ENCODE measurements around the gene SEMA5B. TPM values are rescaled to one million over a fixed set of nuclear protein-coding genes. Genes with fewer than 3 reads are reported as not detected.

SEMA5B gene
- total RNA-seq, 1 experiment from 2014 or later: not detected

DNA sequence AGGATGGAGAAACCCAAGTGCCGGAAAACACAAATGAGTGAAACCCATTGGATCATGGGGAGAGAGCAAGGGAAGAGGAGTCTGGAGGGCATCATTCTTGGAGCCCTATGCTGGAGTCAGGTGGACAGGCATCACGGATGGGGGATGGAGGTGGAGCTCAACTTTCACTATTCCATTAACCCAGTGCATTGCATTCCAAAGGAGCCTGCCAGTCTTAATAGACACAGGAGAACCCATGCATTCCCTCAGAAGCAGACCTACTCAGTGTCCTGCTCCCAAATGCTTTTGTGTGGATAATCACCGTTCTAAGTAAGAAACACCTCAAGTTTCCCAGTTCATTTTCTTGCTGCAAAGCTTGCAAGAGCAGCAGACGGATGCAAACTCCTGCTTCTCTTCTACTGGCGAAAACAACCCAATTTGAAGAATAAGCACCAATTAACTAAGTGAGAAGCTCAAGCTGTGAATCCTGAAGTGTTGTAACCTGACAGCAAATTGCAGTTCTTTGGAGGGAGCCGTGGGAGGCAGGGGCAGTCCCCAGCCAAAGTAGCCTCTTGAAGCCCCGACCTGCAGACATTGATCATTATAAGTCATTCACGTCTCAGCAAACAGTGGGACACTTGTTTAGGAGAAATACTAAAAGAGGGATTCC, 25.3 kb downstream of the SEMA5B start:
- CTCF ChIA-PET: interaction anchor here (0.6 kb wide), 1 partner anchor 502 kb away, joined by 3 read pairs; no protein-coding TSS in a partner anchor
- no peak for DNase-seq
- Mint-ChIP-seq H3K27me3 (ENCODE audit: unreplicated experiment) (peaks cover 90% of the 10 kb centered on the region), H3K9me3 (ENCODE audit: low read depth, unreplicated experiment) (no peaks in the 10 kb centered on the region), H3K4me1 (ENCODE audit: low read depth, unreplicated experiment) (no peaks in the 10 kb centered on the region), H3K36me3 (ENCODE audit: insufficient read depth, unreplicated experiment) (no peaks in the 10 kb centered on the region), H3K4me3 (ENCODE audit: low read depth, unreplicated experiment) (no peak overlapping the region), H3K27ac (ENCODE audit: unreplicated experiment) (no peak overlapping the region)
- TF ChIP-seq, protein P1, sequence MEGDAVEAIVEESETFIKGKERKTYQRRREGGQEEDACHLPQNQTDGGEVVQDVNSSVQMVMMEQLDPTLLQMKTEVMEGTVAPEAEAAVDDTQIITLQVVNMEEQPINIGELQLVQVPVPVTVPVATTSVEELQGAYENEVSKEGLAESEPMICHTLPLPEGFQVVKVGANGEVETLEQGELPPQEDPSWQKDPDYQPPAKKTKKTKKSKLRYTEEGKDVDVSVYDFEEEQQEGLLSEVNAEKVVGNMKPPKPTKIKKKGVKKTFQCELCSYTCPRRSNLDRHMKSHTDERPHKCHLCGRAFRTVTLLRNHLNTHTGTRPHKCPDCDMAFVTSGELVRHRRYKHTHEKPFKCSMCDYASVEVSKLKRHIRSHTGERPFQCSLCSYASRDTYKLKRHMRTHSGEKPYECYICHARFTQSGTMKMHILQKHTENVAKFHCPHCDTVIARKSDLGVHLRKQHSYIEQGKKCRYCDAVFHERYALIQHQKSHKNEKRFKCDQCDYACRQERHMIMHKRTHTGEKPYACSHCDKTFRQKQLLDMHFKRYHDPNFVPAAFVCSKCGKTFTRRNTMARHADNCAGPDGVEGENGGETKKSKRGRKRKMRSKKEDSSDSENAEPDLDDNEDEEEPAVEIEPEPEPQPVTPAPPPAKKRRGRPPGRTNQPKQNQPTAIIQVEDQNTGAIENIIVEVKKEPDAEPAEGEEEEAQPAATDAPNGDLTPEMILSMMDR (IDR thresholded peaks at IDR 0.05; ENCODE audit: unreplicated experiment): no peak
- intact Hi-C loops (cut with micrococcal nuclease; ENCODE audit: unreplicated experiment): no loop called here
- BruUV-seq (replicated peaks): no TSS peak

DNA sequence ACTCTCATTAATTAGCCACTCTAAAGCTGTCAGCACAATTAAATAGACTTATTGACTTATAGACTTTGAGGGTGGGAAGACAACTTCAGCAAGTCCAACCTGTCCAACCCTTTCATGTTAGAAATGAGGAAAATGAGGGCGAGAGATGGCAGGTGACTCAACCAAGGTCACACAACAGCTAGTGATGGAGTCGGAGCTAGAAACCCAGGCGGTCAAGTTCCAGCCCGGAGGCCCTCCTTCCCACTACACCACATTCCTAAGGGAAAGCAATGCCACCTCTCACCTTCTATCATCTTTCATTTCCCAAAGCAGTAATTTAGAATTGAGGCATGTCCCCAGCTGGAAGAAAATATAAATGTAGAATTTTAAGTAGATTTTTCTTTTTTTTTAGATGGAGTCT, 28.7 kb downstream of the SEMA5B start:
- intact Hi-C loops (cut with micrococcal nuclease; ENCODE audit: unreplicated experiment): no loop called here
- TF ChIP-seq, protein P1 (IDR thresholded peaks at IDR 0.05; ENCODE audit: unreplicated experiment): no peak
- no TSS peak for BruUV-seq (replicated peaks)
- H3K27me3 Mint-ChIP-seq (ENCODE audit: unreplicated experiment): peaks cover 95% of the 10 kb centered on the region
- no peak overlapping the region for H3K27ac Mint-ChIP-seq (ENCODE audit: unreplicated experiment)
- H3K9me3 Mint-ChIP-seq (ENCODE audit: low read depth, unreplicated experiment): no peaks in the 10 kb centered on the region
- CTCF ChIA-PET: no interaction called here
- H3K4me1 Mint-ChIP-seq (ENCODE audit: low read depth, unreplicated experiment): no peaks in the 10 kb centered on the region
- H3K36me3 Mint-ChIP-seq (ENCODE audit: insufficient read depth, unreplicated experiment): no peaks in the 10 kb centered on the region
- H3K4me3 Mint-ChIP-seq (ENCODE audit: low read depth, unreplicated experiment): no peak overlapping the region
- no peak for DNase-seq

DNA sequence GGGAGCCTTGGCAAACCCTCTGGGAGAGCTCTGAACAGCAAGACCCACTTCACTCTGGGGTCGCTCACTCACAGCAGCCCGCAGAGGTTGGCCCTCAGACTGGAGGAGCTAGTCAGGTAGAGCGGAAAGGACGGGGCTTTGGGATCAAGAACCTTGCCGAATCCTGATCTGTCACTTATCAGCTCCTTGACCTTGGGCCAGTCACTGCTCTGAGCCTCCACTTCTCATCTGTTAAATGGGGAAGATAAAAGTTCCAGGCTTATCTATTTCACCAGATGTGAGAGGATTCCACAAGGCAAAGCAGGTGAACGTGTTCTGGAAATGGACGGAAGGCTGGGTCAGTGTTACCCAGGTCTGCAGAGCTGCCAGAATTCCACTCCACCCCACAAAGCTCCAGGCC, 29.4 kb downstream of the SEMA5B start:
- no peak for DNase-seq
- intact Hi-C loops (cut with micrococcal nuclease; ENCODE audit: unreplicated experiment): no loop called here
- H3K27me3 Mint-ChIP-seq (ENCODE audit: unreplicated experiment): peaks cover 96% of the 10 kb centered on the region
- no peaks in the 10 kb centered on the region for H3K4me1 Mint-ChIP-seq (ENCODE audit: low read depth, unreplicated experiment)
- H3K27ac Mint-ChIP-seq (ENCODE audit: unreplicated experiment): no peak overlapping the region
- no peaks in the 10 kb centered on the region for H3K36me3 Mint-ChIP-seq (ENCODE audit: insufficient read depth, unreplicated experiment)
- CTCF ChIA-PET: interaction anchor here (0.5 kb wide), 1 partner anchor 356 kb away, joined by 6 read pairs; no protein-coding TSS in a partner anchor
- BruUV-seq (replicated peaks): no TSS peak
- H3K9me3 Mint-ChIP-seq (ENCODE audit: low read depth, unreplicated experiment): no peaks in the 10 kb centered on the region
- no peak overlapping the region for H3K4me3 Mint-ChIP-seq (ENCODE audit: low read depth, unreplicated experiment)
- TF ChIP-seq, protein P1 (IDR thresholded peaks at IDR 0.05; ENCODE audit: unreplicated experiment): no peak

DNA sequence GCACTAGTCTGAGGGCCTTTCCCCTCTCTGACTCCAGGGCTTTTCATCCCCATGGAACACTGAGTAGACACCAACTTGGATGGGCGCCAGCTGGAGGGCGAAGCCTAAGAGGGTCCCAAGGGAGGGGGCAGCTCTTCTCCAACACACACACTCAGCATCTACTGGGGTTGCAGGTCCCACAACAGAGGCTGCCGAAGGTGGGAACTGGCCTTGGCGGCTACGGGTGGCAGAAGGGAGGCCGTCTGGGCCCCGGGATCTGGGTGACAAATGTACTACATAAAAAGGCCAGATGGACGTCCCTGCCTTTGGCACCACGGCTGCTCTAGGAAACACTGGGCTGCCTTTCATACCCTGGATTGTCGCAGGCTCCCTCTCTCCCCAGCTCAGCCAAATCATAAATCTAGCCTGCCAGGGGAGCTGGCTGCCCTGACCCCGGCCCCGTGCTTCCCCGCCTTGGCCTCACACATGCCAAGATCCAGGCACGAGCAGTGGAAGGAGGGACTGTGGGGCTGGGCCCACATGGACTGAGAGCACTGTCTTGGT, 31.5 kb downstream of the SEMA5B start:
- Mint-ChIP-seq H3K27me3 (ENCODE audit: unreplicated experiment) (peaks cover 96% of the 10 kb centered on the region), H3K9me3 (ENCODE audit: low read depth, unreplicated experiment) (no peaks in the 10 kb centered on the region), H3K27ac (ENCODE audit: unreplicated experiment) (no peak overlapping the region), H3K4me1 (ENCODE audit: low read depth, unreplicated experiment) (no peaks in the 10 kb centered on the region), H3K36me3 (ENCODE audit: insufficient read depth, unreplicated experiment) (no peaks in the 10 kb centered on the region), H3K4me3 (ENCODE audit: low read depth, unreplicated experiment) (no peak overlapping the region)
- intact Hi-C loops (cut with micrococcal nuclease; ENCODE audit: unreplicated experiment): no loop called here
- TF ChIP-seq, protein P1 (IDR thresholded peaks at IDR 0.05; ENCODE audit: unreplicated experiment): no peak
- BruUV-seq (replicated peaks): no TSS peak
- CTCF ChIA-PET: no interaction called here
- DNase-seq: no peak

Measured in Calu3 (cell line).